ENCODE measurements around the gene RTN4R. TPM values are rescaled to one million over a fixed set of nuclear protein-coding genes. Genes with fewer than 3 reads are reported as not detected.
"Not testable (repeated sequence)": the region's sequence is repeated elsewhere in the genome, so short reads cannot be mapped to it uniquely, and the experiment has no call there.

The RTN4R gene
- total and polyA plus RNA-seq, 9 of the 15 experiments (the other 6 are each of a cell fraction or from before 2014, with no cell fraction given), result 0.04 to 2.8 (median 1.4) TPM; not detected in 3

GRCh38 chr22:20286312-20286660 is 18.2 kb upstream of the RTN4R start:
- ATAC-seq, result peak; percentile 5

More at GRCh38 chr22:20286312-20286660, 18.2 kb upstream of the RTN4R start:
- H3K27ac ChIP-seq (ENCODE audit: extremely low read depth, low read depth, low read length); H3K4me2 ChIP-seq (ENCODE audit: insufficient read depth, low read length); H3K4me3 ChIP-seq; BruUV-seq (replicated peaks); FAIRE-seq; DNase-seq (ENCODE audit: extremely low read depth in 1 of 4, low spot score in 3 of 4); H3K9ac ChIP-seq (ENCODE audit: insufficient read depth in 1 of 2, low read depth in 2 of 2, low read length in 2 of 2); H3K9me1 ChIP-seq (ENCODE audit: control insufficient read depth, insufficient read depth, low read length); H3K36me3 ChIP-seq (ENCODE audit: control insufficient read depth, insufficient read depth, low read length); intact Hi-C loops (cut with micrococcal nuclease); H2AFZ ChIP-seq (ENCODE audit: low read depth, low read length); H3K79me2 ChIP-seq (ENCODE audit: control insufficient read depth, insufficient read depth, low read length); H3K9me3 ChIP-seq (replicated peaks; ENCODE audit: control insufficient read depth, insufficient read depth, low read depth, low read length); TF ChIP-seq ZBTB40 (IDR thresholded peaks at IDR 0.05); MYBL2 (IDR thresholded peaks at IDR 0.05; ENCODE audit: low read depth): not testable (repeated sequence)
- CTCF ChIA-PET (ENCODE audit: low intra/inter-chr PET ratio), result interaction anchor here (0.6 to 4.8 kb wide), 7 partner anchors 12 to 1363 kb away, joined by 3 to 126 read pairs (median 5); partner anchors contain the start of gene RTN4R
- Histone ChIP-seq H3K27me3 (ENCODE audit: control insufficient read depth in 2 of 2, insufficient read depth in 2 of 2, low read length in 2 of 2) (peaks cover 25 to 69% of the 10 kb centered on the region in 2 experiments), H3K4me1 (replicated peaks in 1 of 2; ENCODE audit: control insufficient read depth in 2 of 2, insufficient read depth in 2 of 2, low read length in 2 of 2) (peaks cover 0 to 26% of the 10 kb centered on the region in 2 experiments; a peak in 1 of 5 replicates), H4K20me1 (replicated peaks; ENCODE audit: control insufficient read depth, insufficient read depth, low read length) (peaks cover 45% of the 10 kb centered on the region)
- in situ Hi-C loops (cut with MboI), result loop anchor here (5.0 kb wide), 1 partner anchor 1334 kb away; no protein-coding TSS in a partner anchor
- TF ChIP-seq ZBTB40 (CRISPR knock-in tag; IDR thresholded peaks at IDR 0.05) (0 out of 2 replicates have a peak, but pooled peaks have one; percentile 18), MYBL2 (CRISPR knock-in tag; IDR thresholded peaks at IDR 0.05; ENCODE audit: borderline replicate concordance) (0 out of 2 replicates have a peak, but pooled peaks have one; percentile 31)
- POLR2A ChIA-PET, result interaction anchor here (0.6 to 0.7 kb wide), 3 partner anchors 63 to 135 kb away, joined by 3 to 4 read pairs (median 3); partner anchors contain the start of gene CCDC188
- WGBS (ENCODE audit: insufficient coverage, low coverage, missing lambda C conversion rate), result under 1% methylated on average over 8 of the region's 8 CpGs

Data from K562 (cell line).